IPS-11a (cell line): ENCODE results near the gene EIF3K.

ENCODE experiments used
- H3K4me3 ChIP-seq: one replicate; pipeline ENCODE4 v1.5.1; 2013; ENCODE audit warnings: low read depth, low read length, control low read depth

The EIF3K gene

GRCh38 chr19:38684078-38684861 is 65.3 kb downstream of the EIF3K start:
- no peak overlapping the region for H3K4me3 ChIP-seq

DNA sequence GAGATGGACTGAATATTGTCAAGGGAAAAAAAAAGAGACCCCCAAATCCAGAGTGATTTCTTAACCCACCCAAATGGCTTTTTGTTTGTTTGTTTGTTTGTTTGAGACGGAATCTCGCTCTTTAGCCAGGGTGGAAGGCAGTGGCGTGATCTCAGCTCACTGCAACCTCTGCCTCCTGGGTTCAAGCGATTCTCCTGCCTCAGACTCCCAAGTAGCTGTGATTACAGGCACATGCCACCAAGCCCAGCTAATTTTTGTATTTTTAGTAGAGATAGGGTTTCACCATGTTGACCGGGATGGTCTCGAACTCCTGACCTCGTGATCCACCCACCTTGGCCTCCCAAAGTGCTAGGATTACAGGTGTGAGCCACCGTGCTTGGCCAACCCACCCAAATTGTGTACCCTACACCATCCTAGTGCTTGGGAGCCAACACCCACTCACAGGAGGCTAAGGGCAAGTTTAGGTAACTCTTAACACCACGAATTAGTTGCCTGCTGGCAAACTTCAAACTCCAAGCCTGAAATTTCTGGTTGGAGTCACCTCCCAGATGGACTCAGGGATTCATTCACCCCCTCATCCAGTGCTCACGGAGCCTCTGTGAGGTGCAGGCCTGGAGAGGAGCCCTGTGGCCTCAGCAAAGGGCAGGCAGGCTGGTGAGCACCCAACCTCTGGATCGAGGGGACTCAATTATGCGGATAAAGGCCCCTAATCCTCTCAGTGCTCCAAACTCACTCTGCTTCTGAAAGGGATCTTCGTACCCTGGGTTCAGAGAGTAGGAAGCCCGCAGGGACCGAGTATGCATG is 66.1 kb downstream of the EIF3K start:
- no peak overlapping the region for H3K4me3 ChIP-seq

DNA sequence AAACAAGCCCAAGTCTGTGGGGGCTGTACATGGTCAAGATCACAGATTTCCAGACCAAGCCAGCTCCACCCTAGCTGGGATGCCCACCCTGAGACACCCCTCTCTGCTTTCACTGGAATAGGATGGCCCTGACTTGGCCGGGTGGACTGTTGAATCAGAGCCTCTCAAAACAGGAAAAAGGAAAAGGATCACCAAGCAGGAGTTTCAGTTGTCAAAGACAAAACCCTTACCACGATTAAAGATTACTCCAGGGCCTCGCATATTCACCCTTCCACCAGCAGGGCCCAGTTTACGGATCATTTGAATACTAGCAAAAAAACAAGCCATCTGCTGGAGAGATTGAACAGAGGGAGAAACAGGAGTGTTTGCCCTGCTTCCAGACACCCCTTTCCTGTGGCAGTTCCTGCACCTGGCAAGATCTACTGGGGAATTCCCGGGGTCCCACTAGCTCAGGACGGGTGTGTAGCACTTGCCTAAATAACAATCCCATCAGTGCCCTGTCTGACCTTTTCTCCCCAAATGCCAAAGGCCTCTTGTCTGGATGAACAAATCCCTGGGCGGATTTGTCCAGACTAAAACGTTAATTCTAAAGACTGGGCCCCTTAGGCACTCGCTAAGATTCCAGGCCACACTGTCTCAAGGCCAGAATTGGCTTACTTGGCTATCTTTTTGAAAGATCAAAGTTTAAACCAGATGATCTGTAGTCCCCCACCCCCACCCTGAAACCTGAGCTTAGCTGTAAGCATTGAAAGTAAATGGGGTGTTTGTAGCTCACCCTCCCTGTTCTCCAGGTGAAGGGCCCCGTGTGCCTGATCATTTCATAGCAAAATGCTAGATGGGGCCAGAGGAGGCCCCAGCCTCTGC is 66.9 kb downstream of the EIF3K start:
- no peak overlapping the region for H3K4me3 ChIP-seq

- H3K4me3 ChIP-seq = no peak overlapping the region
Observed at GRCh38 chr19:38686530-38686888, 67.5 kb downstream of the EIF3K start.
